ENCODE data around the gene SREBF1.

GRCh38 chr17:17814162-17815061 lies 22.4 kb downstream of the SREBF1 start:
- TF ChIP-seq CTCF (conservative IDR thresholded peaks at IDR 0.05; ENCODE audit: low read depth in 2 of 2) (no peak), POLR2AphosphoS5 (IDR thresholded peaks at IDR 0.05; ENCODE audit: low read depth) (no peak), ZNF114 (CRISPR knock-in tag; IDR thresholded peaks at IDR 0.05) (no peak), EZH2 (IDR thresholded peaks at IDR 0.05; ENCODE audit: low read depth, unreplicated experiment) (no peak), REST (IDR thresholded peaks at IDR 0.05; ENCODE audit: unreplicated experiment) (no peak), CREB1 (CRISPR knock-in tag; IDR thresholded peaks at IDR 0.05; ENCODE audit: low read depth) (no peak), ETS1 (IDR thresholded peaks at IDR 0.05) (no peak), EZH2phosphoT487 (IDR thresholded peaks at IDR 0.05; ENCODE audit: unreplicated experiment) (no peak), ZNF331 (CRISPR knock-in tag; IDR thresholded peaks at IDR 0.05; ENCODE audit: low read depth) (no peak)
